K562 (cell line): ENCODE data around the gene AP1G2.

Experiments used
- BCOR ChIP-seq: fragments of 450-650 bp; IDR thresholded peaks from 2 replicates; pipeline ENCODE4 v1.6.1; 2016
- PCBP2 ChIP-seq: fragments of 200-400 bp; formaldehyde crosslinking; IDR thresholded peaks from 2 replicates; pipeline ENCODE4 v1.6.1; 2018; ENCODE audit warnings: low read length, low read depth, mild to moderate bottlenecking, moderate library complexity; ENCODE audit not compliant: poor library complexity, severe bottlenecking
- PYGO2 ChIP-seq: fragments of 450-650 bp; IDR thresholded peaks from 2 replicates; pipeline ENCODE4 v1.6.1; 2016; ENCODE audit warnings: mild to moderate bottlenecking, missing genetic modification characterization, moderate library complexity, missing compliant biosample characterization
- RB1 ChIP-seq: fragments of 450-650 bp; IDR thresholded peaks from 2 replicates; pipeline ENCODE4 v1.6.1; 2017; ENCODE audit warnings: low read depth, mild to moderate bottlenecking
- ZNF224 ChIP-seq: sonication (generic); formaldehyde crosslinking; IDR thresholded peaks from 2 replicates; pipeline ENCODE4 v1.8.0; 2022; ENCODE audit warnings: mild to moderate bottlenecking, missing genetic modification reagents
- TF ChIP-seq, protein P1 (sequence below): IDR thresholded peaks from 2 replicates; pipeline ENCODE4 v1.6.1; 2011; ENCODE audit warnings: borderline replicate concordance, low read depth, mild to moderate bottlenecking, moderate library complexity, low read length; ENCODE audit not compliant: insufficient read depth, poor library complexity, severe bottlenecking

DNA sequence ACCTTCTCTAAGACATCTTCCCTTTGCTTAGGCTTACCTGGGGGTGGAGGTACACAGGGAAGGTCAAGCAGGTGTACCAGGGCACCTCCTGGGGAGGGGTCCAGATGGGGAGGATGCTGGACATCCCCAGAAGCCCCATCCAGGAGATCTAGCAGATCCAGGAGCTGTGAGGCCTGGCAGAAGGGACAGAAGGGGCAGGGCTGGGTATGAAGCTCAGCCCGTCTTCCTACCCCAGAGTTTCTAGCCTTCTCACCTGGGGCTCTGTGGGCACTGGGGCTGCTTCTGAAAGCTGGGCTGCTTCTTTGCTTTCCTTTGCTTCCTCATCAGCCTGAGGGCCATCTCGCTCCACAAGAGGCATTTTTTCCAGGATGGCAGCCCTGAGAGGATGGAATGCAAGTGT lies 6.3 kb downstream of the AP1G2 start:
- TF ChIP-seq PYGO2 (tag) (no peak), RB1 (no peak), ZNF224 (CRISPR knock-in tag) (no peak), BCOR (no peak), PCBP2 (no peak)
- TF ChIP-seq, protein P1, sequence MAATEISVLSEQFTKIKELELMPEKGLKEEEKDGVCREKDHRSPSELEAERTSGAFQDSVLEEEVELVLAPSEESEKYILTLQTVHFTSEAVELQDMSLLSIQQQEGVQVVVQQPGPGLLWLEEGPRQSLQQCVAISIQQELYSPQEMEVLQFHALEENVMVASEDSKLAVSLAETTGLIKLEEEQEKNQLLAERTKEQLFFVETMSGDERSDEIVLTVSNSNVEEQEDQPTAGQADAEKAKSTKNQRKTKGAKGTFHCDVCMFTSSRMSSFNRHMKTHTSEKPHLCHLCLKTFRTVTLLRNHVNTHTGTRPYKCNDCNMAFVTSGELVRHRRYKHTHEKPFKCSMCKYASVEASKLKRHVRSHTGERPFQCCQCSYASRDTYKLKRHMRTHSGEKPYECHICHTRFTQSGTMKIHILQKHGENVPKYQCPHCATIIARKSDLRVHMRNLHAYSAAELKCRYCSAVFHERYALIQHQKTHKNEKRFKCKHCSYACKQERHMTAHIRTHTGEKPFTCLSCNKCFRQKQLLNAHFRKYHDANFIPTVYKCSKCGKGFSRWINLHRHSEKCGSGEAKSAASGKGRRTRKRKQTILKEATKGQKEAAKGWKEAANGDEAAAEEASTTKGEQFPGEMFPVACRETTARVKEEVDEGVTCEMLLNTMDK, result no peak
